HG02870 (cell line): Measurements from ENCODE around the gene MINDY1.

Source experiments
- ATAC-seq: cut with Tn5 transposase; IDR thresholded peaks from one replicate; pipeline ENCODE4 v1.9.1; 2021; ENCODE audit warnings: mild to moderate bottlenecking, moderate library complexity; ENCODE audit not compliant: unreplicated experiment

MINDY1 gene, protein sequence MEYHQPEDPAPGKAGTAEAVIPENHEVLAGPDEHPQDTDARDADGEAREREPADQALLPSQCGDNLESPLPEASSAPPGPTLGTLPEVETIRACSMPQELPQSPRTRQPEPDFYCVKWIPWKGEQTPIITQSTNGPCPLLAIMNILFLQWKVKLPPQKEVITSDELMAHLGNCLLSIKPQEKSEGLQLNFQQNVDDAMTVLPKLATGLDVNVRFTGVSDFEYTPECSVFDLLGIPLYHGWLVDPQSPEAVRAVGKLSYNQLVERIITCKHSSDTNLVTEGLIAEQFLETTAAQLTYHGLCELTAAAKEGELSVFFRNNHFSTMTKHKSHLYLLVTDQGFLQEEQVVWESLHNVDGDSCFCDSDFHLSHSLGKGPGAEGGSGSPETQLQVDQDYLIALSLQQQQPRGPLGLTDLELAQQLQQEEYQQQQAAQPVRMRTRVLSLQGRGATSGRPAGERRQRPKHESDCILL

DNA sequence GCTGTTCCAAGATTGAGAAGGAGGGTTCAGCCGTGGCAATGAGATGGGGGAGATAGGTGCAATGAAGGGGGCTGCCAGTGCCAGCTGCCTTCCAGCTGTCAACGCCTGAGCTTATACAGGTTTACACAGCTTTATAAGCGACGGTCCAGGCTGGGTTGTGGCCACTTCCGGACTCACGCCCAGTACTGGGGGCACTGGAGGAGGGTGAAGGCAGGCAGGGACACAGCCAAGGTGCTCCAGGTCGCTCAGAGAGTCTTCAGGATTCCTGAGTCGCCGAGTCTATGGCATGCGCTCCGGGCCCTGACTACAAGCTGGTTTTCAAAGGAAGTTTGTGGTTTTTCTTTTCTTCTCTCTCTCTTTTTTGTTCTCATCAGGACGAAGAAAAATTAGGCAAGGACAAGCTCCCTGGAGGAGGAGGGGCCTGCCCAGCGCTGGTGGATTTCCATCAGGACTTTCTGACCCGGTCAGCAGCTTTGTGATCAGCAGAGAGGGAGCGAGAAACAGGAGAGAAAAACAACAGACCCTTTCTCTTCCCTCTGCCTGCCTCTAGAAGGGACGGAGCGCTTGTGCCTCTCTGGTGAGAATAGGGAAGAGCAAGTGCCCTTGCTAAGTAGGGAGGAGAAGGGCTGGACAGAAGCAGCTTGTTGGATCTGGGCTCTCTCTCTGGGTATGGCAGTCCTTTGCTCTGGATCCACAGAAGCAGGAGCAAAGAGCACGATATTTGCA lies at the start of gene MINDY1:
MINDY1 (minus strand) TSS at position 576 of the 726 bp plus-strand sequence. CDS start 4,285 bp downstream, outside the sequence.
- ATAC-seq: no peak

DNA sequence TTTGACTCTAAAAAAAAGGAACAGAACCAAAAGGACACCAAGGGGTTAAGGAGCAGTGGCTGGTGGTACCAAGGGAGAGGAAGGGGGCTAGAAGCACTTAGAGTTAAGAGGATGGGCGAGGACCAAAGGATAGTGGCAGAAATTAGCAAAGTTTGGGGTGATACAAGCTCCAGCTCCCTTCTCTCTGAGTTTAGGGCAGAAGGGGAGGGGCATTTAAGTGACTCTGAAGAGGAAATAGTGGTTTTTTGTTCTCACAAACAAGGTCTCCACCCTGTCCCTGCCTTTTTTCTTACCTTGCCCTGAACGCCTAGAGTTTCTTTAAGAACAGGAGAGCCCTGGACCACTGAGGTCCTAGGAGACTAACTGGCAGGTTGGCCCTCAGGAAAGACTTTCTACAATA lies 49.4 kb upstream of the MINDY1 start:
- no peak for ATAC-seq

DNA sequence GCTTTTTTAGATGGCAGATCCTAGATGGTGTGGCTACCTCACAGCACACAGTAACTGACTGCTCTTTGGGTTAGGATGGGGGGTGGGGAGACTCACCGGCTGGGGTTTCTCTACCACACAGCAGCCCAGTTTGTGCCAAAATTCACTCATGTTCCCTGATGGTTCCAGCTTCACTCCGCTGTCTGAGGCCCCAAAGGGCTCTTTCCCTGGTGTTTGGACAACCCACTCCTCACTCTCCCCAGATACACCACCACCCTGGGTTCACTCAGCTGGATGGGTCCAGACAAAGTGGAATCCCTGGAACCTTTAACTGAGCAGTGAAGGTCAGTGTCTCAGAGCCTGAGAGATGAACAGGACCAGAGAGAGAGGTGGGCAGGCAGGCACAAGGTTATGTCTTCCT lies 48.9 kb upstream of the MINDY1 start:
- no peak for ATAC-seq

DNA sequence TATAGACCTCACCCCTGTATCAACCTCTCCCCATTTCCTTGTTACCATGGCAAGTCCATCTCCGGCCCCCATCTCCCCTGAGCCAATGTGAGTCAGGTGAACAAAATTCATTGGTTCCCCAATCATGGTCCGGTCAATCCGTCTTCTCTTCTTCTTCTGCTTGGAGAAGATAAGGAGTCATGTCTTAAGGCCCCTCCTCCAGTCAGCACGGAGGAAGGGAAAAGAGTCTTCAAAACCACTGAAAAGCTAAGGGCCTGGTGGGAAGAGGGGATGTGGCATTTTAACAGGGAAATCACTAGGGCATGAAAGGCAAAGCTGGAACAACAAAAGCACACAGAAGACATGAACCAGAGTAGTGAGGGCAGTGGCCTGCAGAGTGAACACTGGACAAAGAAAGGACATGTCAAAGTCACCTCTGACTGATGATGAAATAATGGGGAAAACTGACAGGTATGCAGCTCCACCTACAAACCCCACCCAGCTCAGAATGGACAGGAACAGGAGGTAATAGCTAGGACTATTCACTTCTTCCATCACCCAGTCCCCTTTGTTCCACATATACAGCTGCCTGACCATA lies 48.4 kb upstream of the MINDY1 start:
- ATAC-seq: no peak

DNA sequence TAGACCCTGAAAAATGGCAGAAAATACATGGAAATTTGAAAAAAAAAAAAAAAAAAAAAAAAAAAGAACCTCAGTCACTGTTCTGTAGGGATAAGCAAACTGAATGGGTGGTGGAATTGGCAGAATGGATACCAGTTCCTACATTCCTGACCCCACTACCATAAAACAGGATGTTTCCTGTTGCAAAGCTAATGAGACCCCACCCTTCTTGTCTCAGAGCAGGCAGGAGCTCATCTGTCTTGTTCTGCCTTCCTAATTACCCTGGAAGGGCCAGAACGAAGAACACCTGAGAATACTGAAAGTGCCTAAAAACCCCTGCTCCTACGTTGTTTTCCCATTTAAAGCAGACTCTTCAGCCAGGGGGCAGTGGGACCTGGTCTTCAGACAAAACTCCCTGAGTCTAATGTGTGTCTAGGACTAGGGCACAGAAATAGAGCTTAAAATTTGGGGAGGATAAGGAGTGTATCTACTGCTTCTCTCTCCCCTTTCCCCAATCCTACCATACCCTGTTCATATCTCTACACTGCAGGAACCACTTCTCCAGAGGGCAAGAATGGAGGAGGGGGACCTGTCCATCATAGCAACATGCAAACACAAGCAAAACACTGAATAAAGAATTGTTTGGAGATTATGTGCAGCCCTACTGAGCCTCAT lies 44.8 kb upstream of the MINDY1 start:
- ATAC-seq: no peak

DNA sequence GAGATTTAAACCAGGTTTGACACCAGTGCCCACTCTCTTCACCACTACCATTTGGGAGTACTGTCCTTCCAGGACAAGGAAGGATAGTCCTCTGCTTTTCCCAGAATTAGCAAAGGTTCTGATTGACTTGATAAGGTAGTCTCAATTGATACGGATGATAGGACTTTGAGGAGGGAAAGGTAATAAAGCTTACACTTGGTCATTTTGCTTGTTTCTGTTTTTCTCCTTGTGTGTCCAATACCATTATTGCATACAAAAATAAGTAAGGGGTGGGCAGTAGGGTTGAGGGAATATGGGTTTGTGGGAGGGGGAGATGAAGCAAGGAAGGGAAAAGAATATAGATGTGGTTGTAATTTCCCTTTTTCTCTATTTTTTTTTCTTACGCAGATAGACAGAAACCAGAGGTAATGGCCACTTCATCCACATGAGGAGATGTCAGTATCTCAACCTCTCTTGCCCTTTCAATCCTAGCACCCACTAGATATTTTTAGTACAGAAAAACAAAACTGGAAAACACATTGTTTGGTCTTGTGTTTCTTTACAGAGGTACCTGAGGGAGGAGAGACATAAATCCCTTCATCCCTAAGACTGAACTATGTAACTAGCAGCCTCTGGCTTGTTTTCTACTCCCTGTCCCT lies 43.5 kb upstream of the MINDY1 start:
- no peak for ATAC-seq

DNA sequence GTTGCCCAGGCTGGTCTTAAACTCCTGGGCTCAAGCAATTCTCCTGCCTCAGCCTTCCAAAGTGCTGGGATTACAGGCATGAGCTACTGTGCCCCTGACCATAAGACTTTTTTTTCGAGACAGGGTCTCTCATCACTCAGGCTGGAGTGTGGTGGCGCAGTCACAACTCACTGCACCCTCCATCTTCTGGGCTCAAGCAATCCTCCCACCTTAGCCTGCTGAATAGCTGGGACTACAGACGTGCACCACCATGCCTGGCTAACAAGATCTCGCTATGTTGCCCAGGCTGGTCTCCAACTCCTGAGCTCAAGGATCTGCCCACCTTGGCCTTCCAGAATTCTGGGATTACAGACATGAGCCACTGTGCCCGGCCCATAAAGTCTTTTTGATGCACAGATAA lies 42.8 kb upstream of the MINDY1 start:
- no peak for ATAC-seq

DNA sequence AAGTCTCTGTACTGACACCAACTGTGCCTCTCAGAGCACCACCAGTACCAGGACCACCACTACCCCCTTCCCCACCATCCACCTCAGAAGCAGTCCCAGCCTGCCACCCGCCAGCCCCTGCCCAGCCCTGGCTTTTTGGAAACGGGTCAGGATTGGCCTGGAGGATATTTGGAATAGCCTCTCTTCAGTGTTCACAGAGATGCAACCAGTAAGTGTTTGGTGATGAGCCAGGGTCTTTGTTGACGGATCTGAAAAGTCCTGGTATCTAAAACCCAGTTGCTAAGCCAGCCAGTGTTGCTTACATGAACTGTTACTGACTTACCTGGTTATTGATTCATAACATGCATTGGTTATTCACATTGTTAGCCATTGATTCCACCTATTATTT lies 41.9 kb upstream of the MINDY1 start:
- ATAC-seq: no peak

DNA sequence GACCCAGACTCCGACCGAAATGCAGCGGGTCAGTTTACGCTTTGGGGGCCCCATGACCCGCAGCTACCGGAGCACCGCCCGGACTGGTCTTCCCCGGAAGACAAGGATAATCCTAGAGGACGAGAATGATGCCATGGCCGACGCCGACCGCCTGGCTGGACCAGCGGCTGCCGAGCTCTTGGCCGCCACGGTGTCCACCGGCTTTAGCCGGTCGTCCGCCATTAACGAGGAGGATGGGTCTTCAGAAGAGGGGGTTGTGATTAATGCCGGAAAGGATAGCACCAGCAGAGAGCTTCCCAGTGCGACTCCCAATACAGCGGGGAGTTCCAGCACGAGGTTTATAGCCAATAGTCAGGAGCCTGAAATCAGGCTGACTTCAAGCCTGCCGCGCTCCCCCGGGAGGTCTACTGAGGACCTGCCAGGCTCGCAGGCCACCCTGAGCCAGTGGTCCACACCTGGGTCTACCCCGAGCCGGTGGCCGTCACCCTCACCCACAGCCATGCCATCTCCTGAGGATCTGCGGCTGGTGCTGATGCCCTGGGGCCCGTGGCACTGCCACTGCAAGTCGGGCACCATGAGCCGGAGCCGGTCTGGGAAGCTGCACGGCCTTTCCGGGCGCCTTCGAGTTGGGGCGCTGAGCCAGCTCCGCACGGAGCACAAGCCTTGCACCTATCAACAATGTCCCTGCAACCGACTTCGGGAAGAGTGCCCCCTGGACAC lies 41.4 kb upstream of the MINDY1 start:
- ATAC-seq: no peak

DNA sequence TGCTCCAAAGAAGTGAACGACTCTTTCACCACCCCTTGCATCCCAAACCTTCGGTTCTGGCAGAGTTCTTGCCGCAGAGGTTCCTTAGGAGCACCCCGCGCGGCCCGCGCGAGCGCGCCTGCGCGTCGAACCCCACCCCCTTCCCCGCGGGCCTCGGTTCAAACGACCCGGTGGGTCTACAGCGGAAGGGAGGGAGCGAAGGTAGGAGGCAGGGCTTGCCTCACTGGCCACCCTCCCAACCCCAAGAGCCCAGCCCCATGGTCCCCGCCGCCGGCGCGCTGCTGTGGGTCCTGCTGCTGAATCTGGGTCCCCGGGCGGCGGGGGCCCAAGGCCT lies 40.9 kb upstream of the MINDY1 start, which contains the start of gene C1orf56:
C1orf56 (plus strand) TSS at position 161 of the 334 bp plus-strand sequence; CDS start at position 258, 97 bp downstream.
- ATAC-seq: no peak

DNA sequence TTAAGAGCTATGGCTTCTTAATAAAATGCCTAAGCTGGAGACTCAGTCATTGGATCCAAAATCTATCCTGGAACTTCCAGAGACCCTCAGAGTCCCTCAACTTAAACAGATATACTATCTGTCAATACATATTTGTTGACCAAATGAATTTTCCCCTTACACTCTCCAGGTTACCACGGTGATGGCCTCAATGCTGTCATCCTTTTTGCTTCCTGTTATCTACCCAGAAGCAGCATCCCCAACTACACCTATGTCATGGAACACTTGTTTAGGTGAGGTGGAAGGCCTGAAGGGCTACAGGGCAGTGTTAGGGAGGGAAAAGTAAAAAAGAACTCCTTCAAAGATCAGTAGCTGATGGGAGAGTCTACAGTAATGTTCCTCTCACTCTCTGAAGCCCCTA lies 36.5 kb upstream of the MINDY1 start:
- no peak for ATAC-seq

DNA sequence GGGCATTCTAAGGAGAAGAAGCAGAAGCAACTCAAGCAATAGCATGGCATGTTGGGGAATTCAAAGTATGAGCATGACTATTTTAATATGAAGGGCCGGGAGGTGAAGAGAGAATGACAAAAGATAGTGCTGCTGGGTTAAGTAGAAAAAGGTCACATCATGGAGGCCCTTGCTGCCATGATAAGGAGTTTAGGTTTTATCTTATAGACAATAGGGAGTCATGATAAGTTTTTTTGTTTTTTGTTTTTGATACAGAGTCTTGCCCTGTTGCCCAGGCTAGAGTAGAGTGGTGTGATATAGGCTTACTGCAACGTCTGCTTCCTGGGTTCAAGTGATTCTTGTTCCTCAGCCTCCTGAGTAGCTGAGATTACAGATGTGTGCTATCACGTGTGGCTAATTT lies 32.8 kb upstream of the MINDY1 start:
- ATAC-seq: no peak

DNA sequence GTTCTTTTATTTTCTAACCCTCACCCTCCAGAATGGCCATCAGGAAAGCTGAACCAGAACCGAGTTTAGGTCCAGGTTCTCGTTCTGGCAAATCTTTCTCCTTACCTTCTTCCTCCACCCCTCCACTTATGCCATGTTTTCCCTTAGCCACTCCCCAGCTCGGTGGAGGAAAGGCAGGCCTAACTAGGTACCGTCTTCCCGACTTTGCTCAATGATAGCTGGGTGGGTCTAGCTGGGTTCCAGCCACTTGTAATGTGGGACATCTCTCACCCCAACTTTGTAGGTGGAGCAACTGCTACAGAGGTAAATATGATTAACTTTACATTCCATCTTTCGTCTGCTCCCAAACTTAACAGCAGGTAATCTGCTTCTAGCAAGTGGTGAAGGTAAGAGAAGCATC lies 30.3 kb upstream of the MINDY1 start:
- ATAC-seq: no peak

DNA sequence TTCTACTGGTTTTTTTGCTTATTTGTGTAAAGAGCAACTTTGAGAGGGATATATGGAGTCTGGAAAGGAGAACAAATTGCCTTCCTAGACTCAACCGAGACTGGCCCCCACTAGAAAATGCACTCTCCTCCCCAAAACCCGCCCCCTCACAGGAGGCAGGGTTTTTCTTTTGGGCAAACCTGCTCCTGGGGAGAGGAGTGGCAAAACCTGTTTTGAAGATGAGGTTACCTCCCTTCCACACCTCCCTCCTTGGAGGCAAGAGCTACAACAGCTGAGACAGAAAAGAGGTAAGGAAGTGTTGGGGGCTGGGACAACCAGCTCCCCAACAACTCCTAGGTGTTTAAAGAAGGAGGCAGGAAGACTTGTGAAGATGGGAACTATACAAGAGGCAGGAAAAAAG lies 29.7 kb upstream of the MINDY1 start, which contains the start of gene BNIPL:
BNIPL (plus strand) TSS at position 231 of the 400 bp plus-strand sequence; CDS start at position 371, 140 bp downstream.
- ATAC-seq: no peak

DNA sequence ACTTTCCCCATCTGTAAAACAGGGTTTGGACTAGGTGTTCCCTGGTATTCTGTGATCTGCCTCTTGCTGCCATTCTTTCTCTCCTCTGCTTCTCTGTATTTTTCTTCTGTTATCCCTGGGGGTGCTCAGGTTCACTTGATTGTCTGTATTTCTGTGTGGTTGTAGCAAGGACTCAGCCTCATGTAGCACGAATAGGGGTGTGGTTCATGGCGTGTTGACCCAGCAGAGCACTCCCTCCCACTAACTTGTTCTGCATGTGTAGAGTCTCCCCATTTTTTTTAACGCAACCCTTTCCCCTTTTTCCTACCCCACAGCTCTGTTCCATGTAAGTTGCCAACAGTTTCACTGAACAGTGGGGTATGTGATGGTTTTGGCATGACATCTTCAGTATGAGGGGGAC lies 28.5 kb upstream of the MINDY1 start:
- no peak for ATAC-seq

DNA sequence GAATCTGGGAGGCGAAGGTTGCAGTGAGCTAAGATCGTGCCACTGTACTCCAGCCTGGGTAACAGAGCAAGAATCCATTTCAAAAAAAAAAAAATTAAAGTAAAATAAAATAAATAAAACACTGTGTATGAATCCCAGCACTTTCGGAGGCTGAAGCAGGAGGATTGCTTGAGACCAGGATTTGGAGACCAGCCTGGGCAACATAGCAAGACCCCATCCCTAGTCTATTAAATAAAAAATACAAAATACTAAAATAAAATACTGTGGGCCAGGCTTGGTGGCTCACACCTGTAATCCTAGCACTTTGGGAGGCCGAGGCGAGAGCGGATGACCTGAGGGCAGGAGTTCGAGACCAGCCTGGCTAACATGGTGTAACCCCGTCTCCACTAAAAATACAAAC lies 25.5 kb upstream of the MINDY1 start:
- ATAC-seq: no peak

DNA sequence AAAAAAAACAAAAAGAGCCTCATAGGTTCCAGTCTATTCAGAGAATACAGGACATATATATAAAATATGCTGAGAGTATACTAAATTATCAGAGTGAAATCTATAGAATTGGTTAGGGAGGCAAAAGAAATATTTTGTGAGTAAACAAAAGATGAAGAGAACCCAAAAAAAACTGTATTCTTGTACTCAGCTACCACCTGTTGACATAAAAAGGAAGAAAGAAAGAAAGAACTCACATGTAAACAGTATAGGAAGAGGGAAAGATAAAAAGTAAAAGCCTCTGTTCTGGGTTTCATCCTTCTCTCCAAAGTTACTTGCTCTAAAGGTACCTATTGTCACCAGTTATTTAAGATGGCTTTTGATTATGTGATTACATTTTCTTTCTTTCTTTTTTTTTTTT lies 19.8 kb upstream of the MINDY1 start:
- ATAC-seq: no peak

DNA sequence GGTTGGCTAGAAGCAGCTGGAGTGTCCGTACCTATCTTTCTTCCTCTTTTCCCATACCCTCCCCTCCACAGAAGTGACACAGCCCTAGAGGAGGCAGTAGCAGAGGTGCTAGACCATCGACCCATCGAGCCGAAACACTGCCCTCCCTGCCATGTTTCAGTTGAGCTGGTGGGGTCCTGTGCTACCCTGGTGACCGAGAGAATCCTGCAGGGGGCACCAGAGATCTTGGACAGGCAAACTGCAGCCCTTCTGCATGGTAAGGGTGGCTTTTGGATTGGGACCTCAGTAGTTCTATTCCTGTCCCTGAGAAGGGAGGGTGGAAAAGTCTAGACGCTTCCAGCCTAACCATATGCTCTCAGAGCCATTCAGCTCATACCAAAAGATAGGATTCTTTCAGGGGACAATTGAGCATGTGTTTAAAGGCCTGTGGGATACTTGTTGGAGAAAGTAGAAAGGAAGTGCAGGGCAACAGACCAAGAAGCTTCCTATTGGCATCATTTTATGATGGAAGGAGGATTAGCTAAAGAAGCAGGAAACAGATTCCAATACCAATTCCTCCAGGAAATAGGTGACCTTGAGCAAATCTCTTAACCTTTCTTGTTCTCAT lies 17.9 kb upstream of the MINDY1 start:
- ATAC-seq: no peak

DNA sequence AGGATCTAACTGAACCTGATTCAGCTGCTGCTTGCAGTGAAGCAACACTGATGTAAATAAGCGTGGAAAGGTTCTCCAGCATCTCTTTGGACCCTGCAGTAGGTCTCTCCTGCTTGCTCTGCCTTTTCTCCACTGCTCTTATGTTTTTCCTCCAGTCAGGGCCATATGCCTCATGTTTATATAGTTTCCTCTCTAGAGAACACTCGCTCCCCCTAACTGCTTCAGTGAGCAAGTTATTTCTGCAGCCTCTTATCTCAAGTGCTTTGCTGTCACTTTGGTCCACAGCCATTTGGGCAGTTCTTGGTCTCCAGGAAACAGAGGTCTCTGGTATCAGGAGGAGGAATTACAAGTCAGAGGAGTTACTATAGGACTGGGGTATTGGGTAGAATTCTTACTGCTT lies 6.8 kb upstream of the MINDY1 start:
- no peak for ATAC-seq
